ENCODE data around the gene HIVEP3.

GRCh38 chr1:41720861-41721410 lies 197.8 kb downstream of the HIVEP3 start:
- TF ChIP-seq, protein P1, sequence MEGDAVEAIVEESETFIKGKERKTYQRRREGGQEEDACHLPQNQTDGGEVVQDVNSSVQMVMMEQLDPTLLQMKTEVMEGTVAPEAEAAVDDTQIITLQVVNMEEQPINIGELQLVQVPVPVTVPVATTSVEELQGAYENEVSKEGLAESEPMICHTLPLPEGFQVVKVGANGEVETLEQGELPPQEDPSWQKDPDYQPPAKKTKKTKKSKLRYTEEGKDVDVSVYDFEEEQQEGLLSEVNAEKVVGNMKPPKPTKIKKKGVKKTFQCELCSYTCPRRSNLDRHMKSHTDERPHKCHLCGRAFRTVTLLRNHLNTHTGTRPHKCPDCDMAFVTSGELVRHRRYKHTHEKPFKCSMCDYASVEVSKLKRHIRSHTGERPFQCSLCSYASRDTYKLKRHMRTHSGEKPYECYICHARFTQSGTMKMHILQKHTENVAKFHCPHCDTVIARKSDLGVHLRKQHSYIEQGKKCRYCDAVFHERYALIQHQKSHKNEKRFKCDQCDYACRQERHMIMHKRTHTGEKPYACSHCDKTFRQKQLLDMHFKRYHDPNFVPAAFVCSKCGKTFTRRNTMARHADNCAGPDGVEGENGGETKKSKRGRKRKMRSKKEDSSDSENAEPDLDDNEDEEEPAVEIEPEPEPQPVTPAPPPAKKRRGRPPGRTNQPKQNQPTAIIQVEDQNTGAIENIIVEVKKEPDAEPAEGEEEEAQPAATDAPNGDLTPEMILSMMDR (optimal IDR thresholded peaks at IDR 0.05 in 1 of 3, IDR thresholded peaks at IDR 0.05 in 1 of 3, conservative IDR thresholded peaks at IDR 0.05 in 1 of 3; ENCODE audit: extremely low read depth in 1 of 3, insufficient read depth in 2 of 3, low read length in 3 of 3): no peak
- no peak for TF ChIP-seq EZH2 (IDR thresholded peaks at IDR 0.05; ENCODE audit: low read length)

Measured in keratinocyte (primary cell).